PC-9 (cell line): ENCODE measurements around the gene QRICH2.

Source experiments
- EZH2 ChIP-seq: fragments of 200-600 bp; sonication (generic); IDR thresholded peaks from 2 replicates; pipeline ENCODE4 v1.8.0; 2017; ENCODE audit warnings: antibody characterized with exemption, low read depth
- TF ChIP-seq, protein P1 (sequence below): fragments of 200-600 bp; sonication (generic); conservative IDR thresholded peaks from 2 replicates; pipeline ENCODE4 v1.6.1; 2017; ENCODE audit warnings: mixed run types, antibody characterized with exemption, mild to moderate bottlenecking, moderate library complexity

DNA sequence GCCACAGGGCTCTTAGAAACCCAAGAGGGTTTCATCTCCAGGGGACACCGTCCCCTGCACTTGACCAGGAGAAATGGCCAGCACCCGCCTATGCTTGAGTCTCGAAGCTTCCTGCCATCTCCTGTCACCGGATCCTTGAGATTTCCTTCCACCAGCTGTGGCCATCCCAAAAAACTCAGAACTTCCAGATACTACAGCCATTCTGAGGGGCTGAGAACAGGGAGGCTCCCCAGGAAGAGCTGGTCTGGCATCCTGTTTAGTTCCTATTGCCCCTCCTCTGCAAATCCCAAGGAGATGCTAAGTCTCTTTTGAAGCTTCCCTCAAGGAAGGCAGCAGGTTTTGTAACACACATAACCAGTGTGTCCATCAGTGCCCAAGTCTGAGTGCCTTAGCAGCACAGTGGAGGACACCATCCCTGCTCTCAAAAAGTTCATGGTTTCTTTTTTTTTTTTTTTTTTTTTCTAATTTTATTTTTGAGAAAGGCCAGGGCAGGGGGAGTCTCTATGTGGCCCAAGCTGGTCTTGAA, 41.0 kb downstream of the QRICH2 start:
- TF ChIP-seq, protein P1, sequence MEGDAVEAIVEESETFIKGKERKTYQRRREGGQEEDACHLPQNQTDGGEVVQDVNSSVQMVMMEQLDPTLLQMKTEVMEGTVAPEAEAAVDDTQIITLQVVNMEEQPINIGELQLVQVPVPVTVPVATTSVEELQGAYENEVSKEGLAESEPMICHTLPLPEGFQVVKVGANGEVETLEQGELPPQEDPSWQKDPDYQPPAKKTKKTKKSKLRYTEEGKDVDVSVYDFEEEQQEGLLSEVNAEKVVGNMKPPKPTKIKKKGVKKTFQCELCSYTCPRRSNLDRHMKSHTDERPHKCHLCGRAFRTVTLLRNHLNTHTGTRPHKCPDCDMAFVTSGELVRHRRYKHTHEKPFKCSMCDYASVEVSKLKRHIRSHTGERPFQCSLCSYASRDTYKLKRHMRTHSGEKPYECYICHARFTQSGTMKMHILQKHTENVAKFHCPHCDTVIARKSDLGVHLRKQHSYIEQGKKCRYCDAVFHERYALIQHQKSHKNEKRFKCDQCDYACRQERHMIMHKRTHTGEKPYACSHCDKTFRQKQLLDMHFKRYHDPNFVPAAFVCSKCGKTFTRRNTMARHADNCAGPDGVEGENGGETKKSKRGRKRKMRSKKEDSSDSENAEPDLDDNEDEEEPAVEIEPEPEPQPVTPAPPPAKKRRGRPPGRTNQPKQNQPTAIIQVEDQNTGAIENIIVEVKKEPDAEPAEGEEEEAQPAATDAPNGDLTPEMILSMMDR: no peak
- TF ChIP-seq EZH2: no peak
